Measurements from ENCODE around the gene ARPC2.
A peak's percentile ranks its signal among the peaks of the same experiment; 100 is the strongest.

Gene ARPC2

DNA sequence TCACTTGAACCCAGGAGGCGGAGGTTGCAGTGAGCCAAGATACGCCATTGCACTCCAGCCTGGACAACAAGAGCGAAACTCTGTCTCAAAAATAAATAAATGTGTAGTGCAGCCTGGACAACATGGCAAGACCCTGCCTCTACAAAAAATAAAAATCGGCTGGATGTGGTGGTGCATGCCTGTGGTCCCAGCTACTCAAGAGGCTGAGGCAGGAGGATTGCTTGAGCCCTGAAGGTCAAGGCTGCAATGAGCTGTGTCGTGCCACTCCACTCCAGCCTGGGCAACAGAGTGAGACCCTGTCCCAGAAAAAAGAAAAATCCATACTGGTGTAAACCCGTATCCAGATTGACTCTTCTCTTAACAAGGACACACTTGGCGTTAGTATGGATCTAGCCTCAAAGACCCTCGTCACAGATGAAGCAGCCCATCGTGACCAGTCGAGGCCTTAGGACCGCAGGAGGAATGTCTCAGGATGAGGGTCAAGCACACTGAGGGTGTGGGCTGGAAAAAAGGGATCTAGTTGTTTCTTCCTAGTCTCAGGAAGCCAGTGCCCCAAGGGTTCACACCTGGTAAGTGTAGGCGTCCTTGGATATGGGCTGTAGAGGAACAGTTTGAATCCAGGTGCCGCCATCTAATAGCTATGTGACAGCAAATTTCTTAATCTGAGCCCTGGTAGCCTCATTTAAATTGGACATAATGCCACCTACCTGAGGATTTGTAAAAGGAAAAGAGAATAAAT is 39.8 kb downstream of the ARPC2 start:
- no peak for DNase-seq

DNA sequence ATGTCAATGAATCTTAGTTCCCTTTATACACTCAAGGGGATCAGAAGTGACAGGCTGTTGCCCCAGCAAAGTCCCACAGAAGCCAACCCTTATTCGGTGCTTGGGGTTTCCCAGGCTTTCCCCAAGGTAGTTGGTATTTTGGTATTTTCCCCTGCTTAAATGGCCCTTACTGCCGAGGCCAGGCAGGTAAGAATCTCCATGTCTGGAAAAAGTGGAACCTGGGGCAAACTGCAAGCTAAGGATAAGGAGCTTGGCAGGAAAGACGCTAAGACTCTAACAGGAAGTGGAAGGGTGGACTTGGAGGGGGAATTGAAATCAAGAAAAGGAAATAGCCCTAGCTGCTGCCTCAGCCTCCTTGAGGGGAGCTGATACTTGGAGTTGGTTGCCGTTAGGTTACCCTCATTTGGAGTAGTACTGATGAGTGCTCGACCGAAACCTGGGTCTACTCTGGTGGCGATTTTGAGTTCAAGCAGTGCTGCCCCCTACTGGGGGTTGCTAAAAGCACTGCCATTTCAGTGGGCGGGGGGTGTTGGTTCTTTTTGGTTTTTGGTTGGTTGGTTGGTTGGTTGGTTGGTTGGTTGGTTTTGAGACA is 40.5 kb downstream of the ARPC2 start:
- DNase-seq, result peak; percentile 53

DNA sequence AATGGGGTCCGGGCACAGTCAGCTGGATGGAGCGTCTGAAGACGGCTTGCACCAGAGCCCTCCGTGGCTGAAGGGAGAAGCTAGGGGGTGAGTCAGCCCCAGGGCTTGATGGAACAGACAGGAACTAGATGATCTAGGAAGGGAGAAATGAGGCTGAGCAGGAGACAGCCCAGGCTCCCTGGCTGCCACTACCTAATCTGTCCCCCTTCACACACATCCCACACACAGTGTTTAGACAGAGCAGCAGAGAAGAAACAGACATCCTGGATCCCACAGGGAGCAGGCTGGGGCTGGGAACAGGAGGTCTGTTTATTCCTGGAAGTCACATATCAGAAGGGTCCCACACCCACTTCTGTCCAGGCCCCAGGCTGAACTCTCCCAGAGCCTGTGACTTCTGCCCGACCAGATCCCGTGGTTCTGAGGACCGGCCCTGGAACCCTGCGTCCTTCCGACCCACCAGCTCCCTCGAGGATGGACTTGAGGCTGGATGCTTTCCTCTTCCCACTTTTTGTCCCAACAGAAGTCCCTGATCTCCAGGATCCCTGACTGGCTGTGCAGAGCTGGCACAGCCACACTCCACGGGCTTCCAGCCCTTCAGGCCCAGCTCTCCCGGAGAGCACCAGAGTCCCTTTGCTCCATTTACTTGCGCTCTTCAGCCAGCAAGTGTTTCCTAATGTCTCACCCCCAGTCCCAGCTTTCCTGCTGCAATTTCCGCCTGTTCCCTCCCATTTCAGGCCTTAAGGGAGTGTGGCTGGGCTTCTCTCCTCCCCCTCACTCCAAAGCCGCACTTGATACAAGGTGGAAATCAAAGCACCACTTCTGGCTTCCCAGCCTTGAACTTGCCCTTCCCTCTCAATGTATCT is 42.3 kb downstream of the ARPC2 start:
- no peak for DNase-seq

DNA sequence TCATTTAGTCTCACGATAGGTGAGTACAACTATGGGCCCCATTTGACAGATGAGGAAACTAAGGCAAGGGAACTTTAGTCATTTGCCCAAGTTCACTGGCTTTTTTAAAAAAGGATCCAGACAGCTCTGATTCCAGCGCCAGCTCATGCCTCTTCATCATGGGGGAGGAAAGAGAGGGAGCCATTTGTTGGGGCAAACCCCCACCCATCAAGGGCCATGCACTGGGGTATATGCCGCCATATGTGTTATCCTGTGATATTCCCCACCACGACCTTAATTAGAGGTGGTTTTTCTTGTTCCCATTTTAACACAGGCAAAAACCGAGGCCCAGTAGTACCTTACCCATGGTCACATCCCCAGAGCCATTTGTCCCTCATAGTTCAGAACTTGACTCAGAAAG is 43.2 kb downstream of the ARPC2 start:
- no peak for DNase-seq

DNA sequence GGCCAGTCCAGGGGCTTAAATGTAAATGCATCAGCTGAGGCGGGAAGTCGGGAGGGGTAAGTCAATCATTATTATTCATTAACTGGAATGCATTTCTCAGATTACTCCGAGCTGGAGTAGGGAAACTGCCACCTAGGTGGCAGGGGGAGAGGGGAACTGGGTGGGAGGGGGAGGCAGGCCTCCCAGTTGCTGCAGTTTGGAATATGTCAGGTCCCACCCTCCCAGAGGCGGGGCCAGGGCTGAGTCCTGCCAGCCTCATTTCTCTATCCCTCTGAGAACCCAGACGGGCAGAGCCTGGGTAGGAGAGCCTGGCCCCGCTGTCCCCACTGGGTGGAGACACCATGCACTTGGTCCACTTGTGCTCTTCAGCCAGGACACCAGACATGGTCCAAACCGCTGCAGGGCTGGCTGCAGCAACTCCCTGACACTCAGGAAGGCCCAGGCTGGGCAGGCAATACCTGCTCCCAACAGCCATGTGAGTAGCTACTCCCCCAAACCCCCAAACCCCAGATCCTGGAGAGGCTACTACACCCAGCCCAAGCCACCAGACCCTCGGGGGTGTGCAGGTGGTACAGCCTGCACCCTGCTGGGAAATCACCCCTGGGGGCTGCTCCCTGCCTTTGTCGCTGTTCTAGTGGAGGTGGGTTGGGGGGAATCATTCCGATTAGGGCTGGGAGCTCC is 43.9 kb downstream of the ARPC2 start, which contains the start of gene GPBAR1:
TSS of gene GPBAR1 (plus strand) at position 274 of the 681 bp plus-strand sequence. CDS start 1,710 bp downstream, outside the sequence.
- DNase-seq, result peak; percentile 55

DNA sequence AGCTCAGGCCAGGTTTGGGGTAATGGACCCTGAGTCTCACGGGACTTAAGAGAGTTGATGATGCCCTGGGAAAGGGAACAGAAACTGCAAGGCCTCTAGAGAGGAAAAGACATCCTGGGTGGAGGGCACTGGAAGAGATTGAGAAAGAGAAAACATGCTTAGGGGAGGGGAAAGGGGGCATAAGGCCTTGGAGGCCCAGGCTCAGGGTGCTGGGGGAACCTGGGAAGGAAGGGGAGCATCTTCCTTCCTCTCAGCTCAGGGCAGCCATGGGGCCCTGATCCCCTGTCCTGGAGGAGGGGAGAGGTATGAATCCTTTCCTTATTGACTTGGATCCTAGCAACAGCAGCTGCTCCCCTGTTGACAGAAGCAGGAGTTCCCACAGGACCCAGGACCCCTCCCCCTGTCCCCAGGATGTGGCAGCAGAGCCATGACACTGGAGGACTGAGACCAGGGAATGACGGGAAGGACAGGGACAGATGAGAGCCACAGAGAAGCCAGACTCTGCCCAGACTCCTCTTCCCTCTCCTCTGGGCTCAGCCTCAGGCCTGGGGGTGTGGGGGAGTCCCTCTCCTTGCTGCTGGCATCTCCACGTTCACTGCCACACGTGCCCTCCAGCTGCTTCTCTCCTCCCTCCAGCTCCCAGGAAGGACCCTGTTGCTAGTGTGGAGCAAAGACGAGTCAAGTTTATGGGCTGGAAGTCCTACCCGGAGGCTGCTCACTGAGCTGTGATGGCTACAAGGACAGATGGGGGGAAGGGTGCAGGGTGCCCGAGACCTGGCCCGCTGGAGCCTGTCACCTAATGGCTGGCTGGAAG is 44.6 kb downstream of the ARPC2 start:
- peak; percentile 81 for DNase-seq

DNA sequence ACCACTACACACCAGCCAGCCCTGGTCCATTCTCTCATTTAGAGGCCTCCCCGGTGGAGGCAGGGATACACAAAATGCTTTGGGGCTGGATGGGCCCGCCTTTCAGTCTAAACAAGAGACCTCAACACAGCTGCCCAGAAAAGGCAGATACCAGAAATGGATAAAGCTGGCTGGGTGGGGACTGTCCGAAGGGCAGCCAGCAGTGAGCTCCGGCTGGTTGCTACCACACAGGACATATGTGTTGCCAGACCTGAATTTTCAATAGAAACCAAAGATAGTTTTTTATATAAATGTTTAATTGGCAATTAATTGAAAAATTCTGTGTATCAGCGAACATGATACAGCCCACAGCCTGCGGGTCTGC is 45.2 kb downstream of the ARPC2 start:
- DNase-seq, result no peak

DNA sequence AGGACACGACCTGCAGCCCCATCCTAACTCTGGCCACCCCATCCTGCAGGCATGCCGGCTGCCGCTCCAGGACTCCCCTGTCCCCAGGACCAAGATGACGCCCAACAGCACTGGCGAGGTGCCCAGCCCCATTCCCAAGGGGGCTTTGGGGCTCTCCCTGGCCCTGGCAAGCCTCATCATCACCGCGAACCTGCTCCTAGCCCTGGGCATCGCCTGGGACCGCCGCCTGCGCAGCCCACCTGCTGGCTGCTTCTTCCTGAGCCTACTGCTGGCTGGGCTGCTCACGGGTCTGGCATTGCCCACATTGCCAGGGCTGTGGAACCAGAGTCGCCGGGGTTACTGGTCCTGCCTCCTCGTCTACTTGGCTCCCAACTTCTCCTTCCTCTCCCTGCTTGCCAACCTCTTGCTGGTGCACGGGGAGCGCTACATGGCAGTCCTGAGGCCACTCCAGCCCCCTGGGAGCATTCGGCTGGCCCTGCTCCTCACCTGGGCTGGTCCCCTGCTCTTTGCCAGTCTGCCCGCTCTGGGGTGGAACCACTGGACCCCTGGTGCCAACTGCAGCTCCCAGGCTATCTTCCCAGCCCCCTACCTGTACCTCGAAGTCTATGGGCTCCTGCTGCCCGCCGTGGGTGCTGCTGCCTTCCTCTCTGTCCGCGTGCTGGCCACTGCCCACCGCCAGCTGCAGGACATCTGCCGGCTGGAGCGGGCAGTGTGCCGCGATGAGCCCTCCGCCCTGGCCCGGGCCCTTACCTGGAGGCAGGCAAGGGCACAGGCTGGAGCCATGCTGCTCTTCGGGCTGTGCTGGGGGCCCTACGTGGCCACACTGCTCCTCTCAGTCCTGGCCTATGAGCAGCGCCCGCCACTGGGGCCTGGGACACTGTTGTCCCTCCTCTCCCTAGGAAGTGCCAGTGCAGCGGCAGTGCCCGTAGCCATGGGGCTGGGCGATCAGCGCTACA is 45.9 kb downstream of the ARPC2 start:
- no peak for DNase-seq

DNA sequence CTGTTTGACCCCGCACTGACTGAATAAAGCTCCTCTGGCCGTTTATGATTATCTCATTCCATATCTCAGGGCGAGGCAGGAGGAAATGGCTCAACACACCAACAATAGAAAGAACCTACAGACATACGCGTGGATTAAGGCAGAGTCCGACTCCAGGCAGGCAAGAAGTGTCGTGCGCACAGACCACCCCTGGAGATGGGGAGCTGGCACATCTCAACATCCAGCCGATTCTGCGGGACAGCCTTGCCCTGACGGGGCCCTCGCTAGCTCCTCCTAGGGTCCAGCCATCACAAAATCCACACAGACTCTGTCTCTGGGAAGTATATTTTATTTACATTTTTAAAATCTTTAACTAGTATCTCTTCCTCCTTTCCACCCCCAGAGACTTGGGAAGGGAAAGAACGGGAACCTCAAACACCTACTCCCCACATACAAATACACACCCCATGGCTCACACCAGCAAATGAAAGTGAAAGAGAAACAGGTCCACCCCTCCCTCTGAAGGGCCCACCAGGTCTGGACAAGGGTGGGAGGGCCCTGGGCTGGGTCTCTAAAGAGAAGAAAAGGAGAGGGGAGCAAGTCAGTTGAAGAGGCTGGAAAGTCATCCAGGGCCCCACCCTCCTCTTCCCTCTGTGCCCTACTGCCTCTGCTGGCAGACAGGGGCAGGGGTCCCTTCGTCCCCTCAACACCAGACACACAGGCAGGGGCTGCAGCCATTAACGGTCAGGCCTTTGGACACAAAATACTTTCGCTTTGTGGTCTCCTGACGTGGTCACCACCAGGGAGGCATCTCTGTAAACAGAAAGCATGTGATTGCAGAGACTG is 47.0 kb downstream of the ARPC2 start:
- no peak for DNase-seq

DNA sequence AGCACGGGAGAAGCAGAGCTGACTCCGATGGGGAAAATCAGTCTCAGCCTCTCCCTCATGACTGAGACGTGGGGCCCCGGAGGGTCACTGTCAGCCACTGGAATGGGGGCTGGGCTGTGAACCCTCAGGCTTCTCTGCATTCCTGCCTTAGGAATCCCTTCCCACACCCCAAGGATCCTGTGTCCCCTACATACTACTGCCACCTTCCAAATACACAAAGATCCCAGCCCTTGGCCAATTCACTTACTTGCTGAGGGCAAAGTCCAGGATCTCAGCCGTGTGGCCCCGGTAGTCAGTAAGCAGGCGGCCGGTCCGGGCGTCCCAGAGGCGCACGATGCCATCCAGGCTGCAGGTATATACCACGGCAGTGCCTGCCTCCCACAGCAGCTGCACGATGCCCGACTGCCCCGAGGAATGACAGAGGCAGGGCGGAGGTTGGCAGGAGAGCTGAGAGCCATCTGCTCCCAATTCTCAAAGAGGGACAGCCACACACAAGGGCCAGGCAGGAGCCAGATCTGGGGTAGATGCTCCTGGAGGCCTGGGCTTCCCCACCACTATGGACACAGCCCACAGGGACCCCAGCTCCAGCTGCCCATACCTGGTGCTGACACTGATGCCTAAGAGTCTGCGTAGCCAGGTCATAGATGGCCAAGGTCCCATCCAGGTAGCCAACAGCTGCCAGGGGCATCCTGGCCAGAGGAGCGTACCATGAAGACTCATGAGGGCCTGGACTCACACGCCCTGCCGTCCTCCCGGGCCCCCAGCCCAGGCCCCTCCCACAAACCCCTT is 48.0 kb downstream of the ARPC2 start:
- no peak for DNase-seq

DNA sequence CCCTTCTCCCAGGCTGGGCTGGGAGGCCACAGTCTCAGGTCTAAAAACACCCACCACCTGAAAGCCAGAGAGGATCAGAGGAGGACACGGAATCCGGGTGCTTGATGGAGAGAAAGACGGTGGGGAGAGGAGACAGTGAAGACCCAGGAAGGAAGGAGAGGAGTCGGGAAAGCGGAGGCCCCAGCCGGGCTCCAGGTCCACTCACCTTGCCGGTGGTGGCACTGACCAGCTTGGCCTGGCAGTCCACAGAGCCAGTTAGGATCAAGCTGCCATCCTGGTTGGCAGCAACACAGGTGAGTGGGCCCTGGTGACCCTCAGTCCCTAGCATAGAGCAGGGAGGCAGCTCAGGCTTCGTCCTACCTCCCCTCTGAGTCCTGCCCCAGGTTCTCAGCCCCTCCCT is 48.6 kb downstream of the ARPC2 start:
- DNase-seq, result no peak

DNA sequence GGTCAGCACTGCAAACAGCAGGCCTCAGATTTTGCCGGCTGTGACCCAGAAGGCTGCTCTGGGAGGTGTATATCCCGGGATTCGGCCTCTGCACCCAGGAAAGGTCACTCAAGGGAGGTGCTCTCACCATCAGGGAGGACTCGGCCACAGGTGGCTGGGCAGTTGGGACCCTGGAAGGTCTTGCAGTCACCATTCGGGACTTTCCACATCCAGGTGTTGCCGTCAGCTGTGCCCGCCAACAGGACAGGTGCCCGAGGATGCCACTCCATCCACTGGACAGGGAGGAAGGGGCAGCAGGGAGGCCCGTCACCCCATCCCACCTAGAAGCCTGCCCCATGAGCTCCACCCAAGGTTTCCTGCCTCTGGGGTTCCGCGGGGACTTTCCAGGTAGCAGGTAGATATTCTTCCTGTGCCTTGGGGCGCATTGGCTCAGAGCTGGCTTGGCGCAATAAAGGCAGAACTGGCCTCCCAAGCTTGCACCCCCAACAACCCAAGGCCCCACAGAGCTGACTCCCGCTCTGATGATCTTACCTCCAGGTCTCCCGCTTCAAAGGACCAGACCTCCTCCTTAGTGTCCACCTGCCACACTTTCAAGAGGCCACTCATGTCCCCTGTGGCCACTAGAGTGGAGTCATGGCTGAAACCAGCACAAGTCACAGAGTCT is 49.5 kb downstream of the ARPC2 start:
- no peak for DNase-seq

DNA sequence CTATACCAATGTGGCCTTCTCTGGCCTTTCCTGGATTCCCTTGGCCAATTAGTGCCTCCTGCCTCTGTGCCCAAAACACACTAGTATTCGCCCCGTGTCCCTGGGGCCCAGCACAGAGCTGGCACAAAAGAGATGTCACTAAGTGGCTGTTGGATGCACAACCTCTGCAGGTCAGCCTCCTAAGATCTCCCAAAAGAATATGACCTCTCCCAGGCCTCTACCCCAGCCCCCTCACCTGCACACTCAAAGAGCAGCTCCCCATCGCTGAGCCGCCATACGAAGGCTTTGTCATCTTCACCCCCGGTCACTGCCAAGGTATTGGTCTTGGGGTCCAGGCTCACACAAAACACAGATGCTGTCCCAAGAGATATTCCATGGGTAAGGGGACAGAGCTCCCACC is 50.3 kb downstream of the ARPC2 start:
- DNase-seq, result no peak

DNA sequence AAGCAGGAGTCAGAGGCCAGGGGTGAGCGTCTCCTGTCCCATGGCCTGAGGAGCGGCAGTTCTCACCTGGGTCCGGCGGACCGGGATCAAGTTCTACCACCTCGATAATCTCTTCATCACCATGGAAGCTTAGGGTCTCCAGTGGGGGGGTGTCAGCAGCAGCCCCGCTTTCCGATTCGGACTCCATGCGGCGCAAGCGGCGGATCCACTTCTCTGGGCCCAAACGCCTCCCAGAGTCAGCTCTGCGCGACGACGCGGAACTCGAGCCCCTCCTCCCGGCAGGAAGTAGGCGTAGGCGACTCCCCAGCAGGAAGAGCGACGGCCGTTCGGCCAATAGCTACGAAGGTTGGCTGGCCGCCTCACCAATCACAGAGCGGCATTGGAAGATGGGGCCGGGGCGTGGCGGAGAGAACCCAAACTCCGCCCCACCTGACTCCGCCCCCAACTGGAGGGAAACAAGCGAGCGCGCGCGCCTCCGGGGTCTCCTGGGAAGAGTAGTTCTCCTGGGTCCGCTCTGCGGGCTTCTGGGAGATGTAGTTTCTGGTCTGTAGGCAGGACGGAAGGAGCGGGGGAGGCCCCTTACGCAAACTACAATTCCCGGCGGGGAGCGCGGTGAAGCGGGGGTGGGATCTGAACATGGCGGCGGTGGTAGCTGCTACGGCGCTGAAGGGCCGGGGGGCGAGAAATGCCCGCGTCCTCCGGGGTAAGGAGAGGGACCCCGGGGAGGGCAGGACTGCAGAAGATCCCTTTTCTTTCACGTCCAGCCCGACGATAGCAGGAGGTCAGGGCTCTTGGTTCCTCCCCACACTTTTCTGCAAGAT is 53.1 kb downstream of the ARPC2 start, which contains the start of the genes AAMP and PNKD:
TSS of gene AAMP (minus strand) at position 238 of the 821 bp plus-strand sequence. CDS start at position 187, 51 bp downstream.
TSS of gene PNKD (plus strand) at position 620 of the 821 bp plus-strand sequence. CDS start at position 637, 17 bp downstream.
- peak; percentile 100 for DNase-seq

DNA sequence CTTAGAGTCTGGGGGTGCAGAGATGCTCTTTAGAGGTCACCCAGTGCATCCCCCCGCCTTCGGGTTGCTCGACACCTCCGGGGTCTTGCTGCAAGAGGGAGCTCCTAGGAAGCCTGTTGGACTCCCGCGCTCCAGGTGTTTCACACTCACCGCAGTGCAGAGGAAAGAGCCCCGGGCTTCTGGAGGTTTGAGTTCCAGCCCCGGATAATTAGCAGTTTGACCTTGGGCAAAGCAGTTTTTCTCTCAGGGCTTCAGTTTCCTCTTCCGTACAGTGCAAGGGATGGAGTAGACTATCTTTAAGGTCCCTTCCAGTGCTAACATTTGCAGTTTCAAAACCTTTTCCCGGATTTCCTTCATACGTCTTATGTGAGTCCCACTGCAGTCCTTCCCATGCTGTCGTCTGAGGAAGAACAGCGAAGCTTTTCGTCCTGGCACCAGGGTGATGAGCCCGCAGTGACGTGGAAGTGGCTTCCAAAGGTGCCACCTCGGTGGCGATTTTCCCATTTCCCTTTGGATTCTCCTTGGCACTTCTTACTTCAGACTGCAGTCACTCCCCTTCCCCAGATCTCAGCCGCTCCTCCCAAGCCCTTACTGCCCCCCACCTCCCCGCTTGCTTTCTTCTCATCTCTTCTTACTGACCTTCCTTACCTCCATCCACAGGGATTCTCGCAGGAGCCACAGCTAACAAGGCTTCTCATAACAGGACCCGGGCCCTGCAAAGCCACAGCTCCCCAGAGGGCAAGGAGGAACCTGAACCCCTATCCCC is 53.9 kb downstream of the ARPC2 start:
- peak; percentile 57 for DNase-seq

DNA sequence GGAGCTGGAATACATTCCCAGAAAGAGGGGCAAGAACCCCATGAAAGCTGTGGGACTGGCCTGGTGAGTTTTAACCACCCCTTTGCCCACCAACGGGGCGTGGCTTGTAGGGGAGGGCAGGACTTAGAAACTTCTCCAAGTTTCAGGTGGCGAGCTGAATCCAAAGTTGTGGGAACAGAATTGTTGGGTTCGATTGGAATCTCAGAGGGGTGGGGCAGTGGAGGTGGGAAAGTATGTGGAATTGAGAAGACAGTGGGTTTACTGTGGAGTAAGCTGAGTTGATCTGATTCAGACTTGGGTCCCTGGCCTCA is 54.5 kb downstream of the ARPC2 start:
- no peak for DNase-seq
